Activated T-cell treated with anti-CD3 and anti-CD28 coated beads for 1 hour (primary cell): ENCODE data around the gene SPTLC2.
"Not testable (repeated sequence)": the region's sequence is repeated elsewhere in the genome, so short reads cannot be mapped to it uniquely, and the experiment has no call there.

ENCODE experiments used
- DNase-seq: peaks from one replicate; pipeline ENCODE4 v3.0.0-alpha.2; 2020; ENCODE audit warnings: low read depth

Gene SPTLC2

GRCh38 chr14:77588411-77589025, 27.9 kb downstream of the SPTLC2 start:
- DNase-seq: not testable (repeated sequence)

DNA sequence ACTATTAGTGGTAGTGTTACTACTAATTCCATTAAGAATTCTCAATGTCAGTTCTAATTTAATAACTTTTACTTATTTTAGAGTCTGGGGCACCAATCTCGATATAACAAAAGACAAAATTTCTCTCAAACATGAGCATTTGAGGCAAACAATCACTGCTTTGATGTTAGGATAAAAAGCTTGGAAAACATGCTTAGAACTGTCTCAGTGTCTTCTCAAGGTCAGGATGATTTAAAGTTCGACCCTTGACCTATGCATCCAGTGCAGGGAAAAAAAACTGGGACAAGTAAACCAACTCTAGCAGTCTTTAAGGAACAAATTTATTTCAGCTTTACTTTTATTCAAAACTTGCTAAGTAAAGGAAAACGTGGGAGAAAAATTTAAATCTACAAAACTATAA, 31.1 kb downstream of the SPTLC2 start:
- no peak for DNase-seq

DNA sequence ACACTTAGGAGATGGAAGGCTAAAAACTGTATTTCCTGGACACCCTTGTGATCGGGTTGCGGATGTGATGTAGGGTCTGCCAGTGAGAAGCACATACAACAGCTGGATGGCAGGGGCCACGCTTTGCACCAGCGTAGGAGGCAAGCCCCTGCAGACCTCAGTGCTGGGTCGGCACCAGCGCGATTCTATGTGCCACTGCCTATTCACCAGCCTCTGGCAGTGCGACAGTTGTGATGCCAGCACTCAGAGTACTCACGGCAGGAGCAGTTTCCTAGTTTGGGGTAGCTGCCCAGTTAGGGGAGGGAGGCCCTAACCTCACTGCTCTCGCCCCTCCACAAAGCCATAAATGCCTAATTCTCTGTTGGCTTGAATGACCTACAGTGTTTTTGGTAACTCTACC, 31.6 kb downstream of the SPTLC2 start:
- no peak for DNase-seq

- no peak for DNase-seq
Measured at GRCh38 chr14:77583657-77584056, 32.8 kb downstream of the SPTLC2 start.

GRCh38 chr14:77582511-77582910, 33.9 kb downstream of the SPTLC2 start:
- no peak for DNase-seq

DNA sequence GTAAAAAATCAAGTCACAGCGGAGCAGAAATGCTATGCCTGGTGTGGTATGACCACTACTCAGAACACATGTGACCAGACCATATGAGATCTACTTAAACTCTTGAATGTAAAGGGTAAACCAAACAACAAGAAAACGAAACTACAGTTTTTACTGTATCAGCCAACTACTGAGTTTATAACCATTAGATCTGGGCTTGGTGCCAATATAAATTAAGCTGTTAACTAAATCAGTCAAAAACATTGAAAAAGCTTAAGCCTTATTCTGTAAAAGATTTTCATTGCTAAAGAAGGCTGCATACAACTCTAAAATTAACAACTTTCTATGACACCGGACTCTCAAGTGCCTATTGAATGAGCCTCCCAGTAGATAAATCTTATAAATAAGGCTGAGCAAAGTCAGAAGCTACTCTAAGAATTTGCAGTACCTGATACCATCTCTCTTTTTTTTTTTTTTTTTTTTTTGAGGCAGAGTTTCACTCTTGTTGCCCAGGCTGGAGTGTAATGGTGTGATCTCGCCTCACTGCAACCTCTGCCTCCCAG, 35.4 kb downstream of the SPTLC2 start:
- DNase-seq: no peak

DNA sequence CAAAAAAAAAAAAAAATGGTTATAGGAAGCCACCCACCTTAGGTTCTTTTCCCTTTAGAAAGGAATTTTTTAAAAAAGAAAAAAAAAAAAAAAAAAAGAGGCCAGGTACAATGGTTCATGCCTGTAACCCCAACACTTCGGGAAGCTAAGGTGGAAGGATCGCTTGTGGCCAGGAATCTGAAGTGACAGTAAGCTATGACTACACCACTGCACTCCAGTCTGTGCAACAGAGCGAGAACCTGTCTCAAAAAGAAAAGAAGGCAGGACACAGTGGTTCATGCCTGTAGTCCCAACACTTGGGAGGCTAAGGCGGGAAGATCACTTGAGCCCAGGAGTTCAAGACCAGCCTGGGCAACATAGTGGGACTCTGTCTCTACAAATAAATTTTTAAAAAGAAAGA, 36.0 kb downstream of the SPTLC2 start:
- no peak for DNase-seq

- no peak for DNase-seq
Measured at GRCh38 chr14:77579780-77580179, 36.7 kb downstream of the SPTLC2 start.

DNA sequence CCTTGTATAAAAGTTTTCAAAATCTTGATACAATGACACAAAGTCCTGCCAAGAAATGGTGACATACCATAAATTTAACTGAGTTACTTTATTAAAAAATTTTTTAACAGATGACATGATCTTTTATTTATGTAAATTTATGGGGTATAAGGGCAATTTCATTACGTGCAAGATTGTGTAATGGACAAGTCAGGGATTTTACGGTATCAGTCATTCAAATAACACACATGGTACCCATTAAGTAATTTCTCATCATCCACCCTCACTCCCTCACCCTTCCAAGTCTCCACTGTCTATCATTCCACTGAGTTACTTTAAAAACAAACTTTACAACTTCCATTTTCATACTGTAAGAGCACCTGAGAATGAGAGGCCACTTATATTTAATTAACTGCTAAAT, 37.4 kb downstream of the SPTLC2 start:
- DNase-seq: no peak

DNA sequence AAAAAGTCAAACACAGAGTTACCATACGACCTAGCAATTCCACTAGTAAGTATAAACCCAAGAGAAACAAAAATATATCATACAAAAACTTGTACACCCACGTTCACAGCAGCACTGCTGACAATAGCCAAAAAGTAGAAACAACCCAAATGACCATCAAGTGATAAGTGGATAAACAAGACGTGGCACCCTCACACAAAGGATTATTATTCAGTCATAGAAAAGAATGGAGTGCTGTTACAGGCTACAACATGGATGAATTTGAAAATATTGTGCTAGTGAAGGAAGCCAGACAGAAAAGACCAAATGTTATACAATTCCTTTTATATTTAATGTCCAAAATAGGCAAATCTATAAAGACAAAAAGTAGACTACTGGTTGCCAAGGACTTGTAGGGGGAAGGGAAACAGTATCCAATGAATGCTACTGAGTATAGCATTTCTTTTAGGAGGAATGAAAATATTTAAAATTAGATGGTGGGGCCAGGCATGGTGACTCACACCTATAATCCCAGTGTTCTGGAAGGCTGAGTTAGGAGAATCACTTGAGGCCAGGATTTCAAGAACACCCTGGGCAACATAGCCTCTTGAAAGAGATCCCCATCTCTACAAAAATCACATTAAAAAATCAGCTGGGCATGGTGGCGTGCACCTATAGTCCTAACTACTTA, 41.9 kb downstream of the SPTLC2 start:
- no peak for DNase-seq

GRCh38 chr14:77573964-77574363, 42.5 kb downstream of the SPTLC2 start:
- DNase-seq: no peak

DNA sequence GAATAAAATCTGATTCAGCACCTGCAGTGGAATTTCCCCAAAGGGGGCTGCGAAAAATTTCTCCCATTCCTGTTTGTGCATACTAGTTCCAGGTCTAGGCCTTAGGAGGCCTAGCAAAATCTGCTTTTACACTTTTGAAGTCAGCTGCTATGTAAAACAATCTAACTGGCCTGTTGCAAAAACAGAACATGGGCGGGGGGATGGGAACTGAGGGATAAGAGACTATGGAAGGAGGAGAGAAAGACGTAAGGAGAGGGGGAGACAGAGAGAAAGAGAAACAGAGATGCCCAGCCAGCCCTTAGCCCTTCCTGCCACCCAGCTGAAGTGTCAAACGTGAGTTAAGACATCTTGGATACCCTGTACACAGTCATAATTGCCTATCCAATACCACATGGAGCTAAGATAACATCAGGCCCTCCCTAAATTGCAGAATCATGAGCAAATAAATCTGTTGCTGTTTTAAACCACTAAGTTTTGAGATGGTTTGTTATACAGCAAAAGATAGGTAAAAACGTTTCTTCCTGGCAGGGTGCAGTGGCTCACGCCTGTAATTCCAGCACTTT, 45.6 kb downstream of the SPTLC2 start:
- no peak for DNase-seq

- DNase-seq: no peak
Measured at GRCh38 chr14:77565994-77566305, 50.5 kb downstream of the SPTLC2 start.

DNA sequence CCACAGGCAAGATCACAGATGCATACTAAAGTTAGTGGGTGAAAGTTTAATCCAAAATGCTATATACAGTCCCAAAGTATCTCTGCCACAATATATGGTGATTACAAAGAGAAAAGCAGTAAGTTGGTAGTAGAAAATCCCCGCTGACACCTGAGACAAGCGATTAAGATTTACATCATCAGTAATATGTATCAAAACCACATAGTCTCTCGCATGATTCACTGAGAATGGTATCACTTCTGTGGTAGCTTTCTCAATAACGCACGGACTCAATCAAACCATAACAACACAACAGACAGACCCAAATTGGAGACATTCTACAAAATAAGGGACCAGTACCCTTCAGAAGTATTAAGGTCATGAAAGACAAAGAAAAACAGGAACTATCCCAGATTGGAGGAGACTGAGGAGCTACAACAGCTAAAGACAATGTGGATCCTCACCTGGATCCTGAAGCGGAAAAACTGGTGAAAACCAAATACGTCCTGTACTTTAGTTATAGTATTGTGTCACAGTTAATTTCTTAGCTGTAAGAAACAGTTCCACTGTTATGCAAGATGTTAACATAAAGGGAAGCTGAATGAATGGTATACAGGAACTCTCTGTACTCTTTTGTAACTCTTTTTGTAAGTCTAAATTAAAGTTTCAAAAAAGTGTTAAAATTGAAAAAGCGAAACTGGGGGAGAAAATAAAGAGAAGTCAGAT, 51.0 kb downstream of the SPTLC2 start:
- no peak for DNase-seq

GRCh38 chr14:77562681-77563080, 53.8 kb downstream of the SPTLC2 start:
- DNase-seq: no peak

- DNase-seq: no peak
Measured at GRCh38 chr14:77561881-77562280, 54.6 kb downstream of the SPTLC2 start.

- DNase-seq: no peak
Measured at GRCh38 chr14:77559381-77559780, 57.1 kb downstream of the SPTLC2 start.

DNA sequence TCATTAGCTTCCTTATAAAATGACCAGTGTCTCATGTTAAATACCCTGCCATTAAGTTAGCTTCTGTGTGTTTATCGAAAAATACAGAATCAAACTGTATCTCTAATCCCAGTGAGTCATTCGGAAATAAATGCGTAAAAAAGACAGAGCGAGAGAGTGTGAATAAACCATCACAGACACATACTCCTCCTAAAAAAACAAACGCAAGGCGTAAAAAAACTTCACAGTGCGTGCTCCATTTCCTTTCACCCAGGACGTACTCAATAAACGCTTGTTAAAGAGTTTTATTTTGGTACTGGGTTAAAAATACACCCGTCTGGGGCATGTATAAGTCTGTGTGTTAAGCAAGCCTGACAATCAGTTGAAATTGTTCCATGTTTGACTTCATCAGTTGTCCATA, 59.0 kb downstream of the SPTLC2 start:
- no peak for DNase-seq

- no peak for DNase-seq
Measured at GRCh38 chr14:77556946-77557345, 59.5 kb downstream of the SPTLC2 start.

DNA sequence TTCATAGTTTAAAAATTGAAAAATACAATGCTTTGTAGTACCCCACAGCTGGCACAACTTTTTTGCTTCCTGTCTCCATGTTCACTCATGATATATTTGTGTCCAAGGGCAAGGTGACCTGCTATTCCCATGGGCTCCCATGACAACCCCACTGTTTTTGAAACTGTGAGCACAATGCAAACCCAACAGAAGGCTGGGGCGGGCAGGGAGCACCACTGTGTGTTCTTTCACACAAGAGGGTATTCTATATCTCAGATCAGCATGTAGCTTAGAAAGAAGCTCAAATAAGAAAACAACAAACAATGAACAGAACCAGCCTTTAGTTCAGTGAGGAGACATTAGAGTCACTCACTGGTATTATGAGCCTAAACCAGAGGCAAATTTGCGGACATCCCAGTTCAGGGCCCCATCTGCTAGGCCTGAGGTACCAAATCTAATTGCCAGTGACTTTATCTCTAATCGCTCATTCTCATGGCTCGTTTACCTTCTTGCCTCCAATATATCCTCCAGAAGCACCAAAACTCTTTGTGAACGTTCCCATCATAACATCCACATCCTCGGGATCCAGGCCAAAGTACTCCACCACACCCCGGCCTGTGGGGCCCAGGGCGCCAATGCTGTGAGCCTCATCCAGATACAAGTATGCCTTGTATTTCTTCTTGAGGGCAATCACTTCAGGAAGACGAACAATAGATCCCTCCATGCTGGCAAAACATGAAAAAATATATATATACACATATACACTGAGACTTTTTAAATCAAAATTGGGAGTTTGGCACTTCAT, 61.4 kb downstream of the SPTLC2 start:
- no peak for DNase-seq

GRCh38 chr14:77554207-77554606, 62.2 kb downstream of the SPTLC2 start:
- DNase-seq: no peak

DNA sequence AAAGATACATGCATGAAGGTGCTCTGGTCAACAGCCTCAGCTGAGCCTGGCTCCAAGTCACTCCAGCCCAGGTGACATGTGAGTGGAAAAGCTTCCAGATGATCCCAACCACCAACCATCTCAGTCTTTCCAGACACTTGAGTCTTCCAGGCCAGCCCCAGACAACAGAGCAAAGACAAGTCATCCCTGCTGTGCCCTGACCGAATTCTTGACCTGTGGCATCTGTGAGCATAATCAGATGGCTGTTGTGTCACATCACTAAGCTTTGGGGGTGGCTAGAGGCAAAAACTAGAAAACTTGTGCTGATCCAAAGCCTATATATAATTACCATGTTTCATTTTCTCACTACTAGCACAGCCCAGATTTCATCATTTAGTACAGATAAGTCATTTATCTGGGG, 67.0 kb downstream of the SPTLC2 start:
- no peak for DNase-seq
